NCI-H146 (cell line): ENCODE results near the gene SPRY2.
"Not testable (repeated sequence)": the region's sequence is repeated elsewhere in the genome, so short reads cannot be mapped to it uniquely, and the experiment has no call there.

Source experiments
- DNase-seq: peaks from one replicate; lab custom pipeline; 2025; lab: John Stamatoyannopoulos, UW

SPRY2 gene

DNA sequence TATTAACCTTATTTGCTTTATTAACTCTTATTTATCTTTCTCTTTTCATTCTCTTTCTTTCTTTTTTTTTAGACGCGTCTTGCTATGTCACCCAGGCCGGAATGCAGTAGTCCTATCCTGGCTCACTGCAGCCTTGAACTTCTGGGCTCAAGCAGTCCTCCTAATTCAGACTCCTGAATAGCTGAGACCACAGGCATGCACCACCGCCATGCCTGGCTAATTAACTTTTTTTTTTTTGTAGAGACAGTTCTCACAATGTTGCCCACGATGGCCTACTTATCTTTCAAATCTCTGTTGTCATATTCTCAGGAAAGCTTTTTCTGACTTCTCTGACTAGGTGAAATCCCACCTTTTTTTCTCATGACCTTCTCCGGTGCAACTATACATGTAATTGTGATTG, 7.8 kb upstream of the SPRY2 start:
- no peak for DNase-seq

DNA sequence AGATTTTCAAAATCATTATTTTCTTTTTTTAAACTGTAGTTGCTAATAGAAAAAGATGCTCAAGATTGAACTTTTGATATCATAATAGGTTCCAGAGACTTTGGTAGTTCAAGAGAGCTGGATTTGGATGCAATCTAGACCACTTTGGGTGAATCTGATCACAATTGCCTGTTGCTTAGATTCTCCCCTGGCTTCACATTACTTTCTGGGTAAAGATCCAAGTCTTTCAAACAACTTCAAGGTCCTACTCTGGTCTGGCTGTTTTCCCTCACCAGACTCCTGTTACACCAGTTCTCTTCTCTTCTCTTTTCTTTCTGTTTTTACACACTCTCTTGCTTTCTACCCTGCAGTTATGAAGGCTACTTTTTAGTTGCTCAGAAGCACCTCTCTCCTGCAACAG, 7.4 kb upstream of the SPRY2 start:
- no peak for DNase-seq

- no peak for DNase-seq
Measured at GRCh38 chr13:80345771-80346510, 5.0 kb upstream of the SPRY2 start.

- DNase-seq, result not testable (repeated sequence)
Measured at GRCh38 chr13:80344032-80344431, 3.1 kb upstream of the SPRY2 start.

DNA sequence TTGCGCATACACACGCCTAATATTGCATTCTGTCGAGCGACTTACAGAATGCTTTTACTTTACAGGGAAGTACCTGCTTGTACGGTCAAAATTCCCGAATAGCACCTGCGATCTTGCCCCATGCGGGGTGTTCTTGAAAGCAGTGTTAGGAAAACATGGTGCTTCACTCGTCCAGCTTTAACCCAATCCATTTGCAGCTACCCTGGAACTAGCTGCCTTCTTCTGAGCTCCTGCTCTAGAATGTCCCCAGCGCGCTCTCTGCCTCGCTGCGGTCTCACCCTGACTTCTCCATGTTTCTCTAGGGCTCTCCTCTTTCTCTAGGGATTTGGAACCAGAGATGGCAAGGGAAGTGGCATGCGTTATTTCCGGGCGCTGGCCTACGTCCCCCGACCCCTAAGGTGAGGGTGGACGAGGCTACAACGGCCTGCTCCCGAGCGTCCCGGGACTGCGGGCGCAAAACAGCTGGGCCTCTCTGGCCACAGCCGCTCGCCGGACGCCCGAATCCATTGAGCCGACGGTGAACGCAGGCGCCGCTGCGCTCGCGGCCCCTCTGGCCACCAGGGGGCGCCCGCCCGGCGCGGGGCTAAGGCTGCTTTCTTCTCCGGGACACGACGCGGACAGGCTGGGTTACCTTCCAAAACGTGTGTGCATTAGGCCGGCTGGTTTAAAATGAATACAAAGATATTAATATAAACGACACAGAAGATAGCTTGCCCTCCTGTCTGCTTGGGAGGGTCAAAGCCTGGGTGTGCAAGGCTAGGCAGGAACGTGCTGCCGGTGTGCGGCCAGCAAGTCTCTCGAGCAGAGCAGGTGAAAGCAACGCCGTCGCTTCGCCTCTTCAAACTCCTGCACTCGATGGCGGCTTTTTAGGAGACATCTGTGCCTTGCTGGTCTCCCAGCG, 1.8 kb upstream of the SPRY2 start:
- peak; percentile 64 for DNase-seq

GRCh38 chr13:80341756-80342370, 937 bp upstream of the SPRY2 start:
- DNase-seq, result peak; percentile 46

DNA sequence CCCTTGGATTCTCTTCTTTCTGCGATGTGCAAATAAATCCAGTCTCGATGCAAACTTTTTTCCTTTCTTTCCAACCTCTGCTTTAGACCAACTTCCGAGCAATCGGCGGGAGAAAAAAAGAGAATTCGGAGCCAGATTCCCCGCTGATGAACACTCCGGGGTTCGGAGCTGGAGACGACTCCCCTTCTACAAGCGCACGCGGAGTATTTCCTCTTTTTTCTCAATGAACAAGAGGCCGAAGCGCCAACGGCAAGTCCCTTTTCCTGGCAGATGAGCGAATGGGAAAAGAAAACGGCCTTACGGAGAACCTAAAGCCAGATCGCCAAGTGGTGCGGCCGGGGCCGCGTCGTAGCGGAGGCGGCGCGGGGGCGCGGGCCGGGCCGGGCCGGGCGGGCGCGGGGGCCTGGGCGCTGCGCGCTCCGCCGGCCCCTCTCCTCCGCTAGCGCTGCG, 250 bp downstream of the SPRY2 start:
- no peak for DNase-seq

DNA sequence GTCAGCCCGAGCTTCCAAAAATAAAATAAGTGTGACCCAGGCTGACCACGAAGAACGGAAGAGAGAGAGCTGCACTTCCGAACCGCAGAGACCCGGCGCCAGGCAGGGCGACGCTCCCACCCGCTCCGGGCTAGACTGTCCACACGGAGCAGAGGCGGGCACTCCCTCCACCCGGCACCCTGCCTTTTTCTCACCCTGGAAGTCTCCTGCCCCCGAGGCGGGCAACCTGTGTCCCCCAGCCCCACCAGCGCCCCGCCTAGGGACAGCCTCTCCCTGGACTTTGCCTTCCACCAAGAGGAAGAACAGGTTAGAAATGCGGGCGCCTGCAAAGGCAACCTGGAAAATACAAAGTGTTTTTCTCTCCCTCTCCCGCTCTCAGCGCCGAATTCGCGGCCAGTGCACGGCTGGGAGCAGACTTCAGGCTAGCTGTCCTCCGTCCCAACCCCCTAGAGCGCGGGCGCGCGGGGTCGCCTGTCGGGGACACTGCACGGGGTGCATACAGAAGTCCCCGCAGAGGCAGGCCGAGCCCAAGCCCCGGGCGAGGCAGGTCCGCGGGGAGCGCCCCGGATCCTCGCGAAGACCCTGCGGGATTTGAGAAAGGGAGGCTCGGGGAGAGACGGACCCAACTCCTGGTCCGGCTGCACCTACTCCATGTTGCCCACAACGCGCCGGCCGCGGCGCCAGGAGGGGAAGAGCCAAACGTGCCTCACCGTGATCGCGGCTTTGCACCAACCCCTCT, 845 bp downstream of the SPRY2 start:
- peak; percentile 39 for DNase-seq

GRCh38 chr13:80339563-80339911, 1.4 kb downstream of the SPRY2 start:
- DNase-seq, result peak; percentile 33

GRCh38 chr13:80338781-80339562, 2.0 kb downstream of the SPRY2 start:
- peak; percentile 33 for DNase-seq

GRCh38 chr13:80337288-80338081, 3.4 kb downstream of the SPRY2 start:
- no peak for DNase-seq

GRCh38 chr13:80336776-80337287, 4.1 kb downstream of the SPRY2 start:
- no peak for DNase-seq

- DNase-seq, result no peak
Measured at GRCh38 chr13:80336370-80336769, 4.6 kb downstream of the SPRY2 start.

- no peak for DNase-seq
Measured at GRCh38 chr13:80334597-80335260, 6.2 kb downstream of the SPRY2 start.

DNA sequence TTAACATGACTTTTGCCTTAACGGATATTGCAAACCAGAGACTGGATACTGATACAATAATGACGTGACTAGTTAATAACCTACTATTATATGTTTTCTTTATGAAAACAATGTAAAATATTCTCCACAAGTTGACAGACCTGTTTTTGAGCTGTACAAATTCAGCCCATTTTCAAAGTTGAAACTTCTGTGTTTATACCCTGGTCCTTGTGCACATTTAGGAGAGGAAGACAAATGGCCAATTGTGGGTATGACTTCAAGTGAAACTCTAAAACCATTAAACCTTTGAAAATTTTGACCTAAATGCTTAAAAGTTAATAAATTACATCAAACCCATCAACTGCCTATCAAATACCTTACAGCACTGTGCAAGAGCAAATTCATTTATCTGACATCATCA, 8.9 kb downstream of the SPRY2 start:
- DNase-seq, result no peak

DNA sequence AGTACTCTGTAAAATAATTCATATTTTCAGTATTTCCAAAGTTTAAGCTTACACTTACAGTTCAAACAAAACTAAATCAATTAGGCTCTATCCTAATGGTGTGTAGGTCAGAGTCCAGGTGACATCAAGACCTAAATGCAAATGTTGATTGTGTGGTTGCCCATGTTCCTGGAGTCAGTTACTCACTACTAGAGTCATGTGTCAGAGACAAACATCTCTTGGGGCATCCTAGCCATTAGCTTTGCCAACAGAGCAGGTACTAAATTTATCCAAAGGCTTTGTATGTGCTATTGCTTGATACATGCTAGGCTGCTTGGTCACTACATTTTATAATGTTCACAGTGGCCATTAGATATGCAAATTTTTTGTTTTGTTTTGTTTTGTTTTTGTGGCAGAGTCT, 11.7 kb downstream of the SPRY2 start:
- no peak for DNase-seq

DNA sequence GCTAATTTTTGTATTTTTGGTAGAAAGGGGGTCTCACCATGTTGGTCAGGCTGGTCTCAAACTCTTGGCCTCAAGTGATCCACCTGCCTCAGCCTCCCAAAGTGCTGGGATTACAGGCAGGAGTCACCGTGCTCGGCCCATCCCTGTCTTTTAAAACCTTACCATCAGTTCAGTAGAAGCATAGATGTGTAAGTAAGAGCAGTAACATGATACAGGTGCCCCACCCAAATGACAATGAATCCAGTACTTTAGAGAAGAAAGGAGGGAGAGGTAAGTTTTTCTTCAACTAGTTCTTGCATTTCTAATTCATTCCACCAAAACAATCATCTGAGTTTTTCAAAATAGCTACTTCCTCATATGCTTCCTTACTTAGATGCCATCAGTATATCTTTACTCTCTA, 21.9 kb downstream of the SPRY2 start:
- DNase-seq, result no peak

DNA sequence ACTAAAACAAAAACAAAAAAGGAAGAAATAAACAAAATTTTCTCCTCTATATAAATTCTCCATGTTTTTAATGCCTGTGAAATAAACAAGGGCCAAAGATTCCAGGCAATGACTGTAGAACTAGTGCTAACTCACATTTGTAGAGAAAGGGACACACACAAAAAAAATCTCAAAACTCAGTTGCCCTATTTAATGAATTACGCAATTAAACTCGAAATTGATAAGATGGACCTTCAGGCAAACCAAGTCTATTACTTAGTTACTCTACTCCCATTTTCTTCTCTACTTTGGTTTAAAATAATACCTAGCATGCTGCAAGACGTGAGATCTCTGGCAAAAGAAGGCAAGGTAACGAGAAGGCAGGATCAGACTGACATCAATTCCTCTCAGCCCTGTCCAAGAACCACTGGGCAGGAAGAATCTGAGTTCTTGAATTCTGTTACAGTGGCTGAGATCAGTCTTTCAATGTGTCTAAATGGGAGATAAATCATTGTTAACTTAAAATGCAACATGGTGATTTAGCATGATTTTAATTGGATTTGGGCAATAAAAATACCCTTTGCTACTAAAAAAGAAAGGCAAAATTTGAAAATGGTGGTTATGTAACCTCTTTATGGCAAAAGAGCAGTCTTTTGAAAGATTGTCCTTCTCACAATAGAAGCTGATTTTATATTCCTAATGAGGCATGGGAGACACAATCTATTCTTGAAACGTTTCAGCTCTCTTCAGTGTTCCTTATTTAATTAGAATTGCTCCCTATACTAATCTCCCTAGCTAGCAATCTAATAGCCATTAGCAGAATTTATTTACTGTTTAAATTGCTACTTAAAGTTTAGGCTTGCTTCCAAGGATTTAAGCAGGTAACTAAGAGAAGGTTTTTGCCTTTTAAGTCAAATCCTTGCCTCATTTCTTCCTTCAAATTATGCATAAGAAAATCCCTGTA, 25.9 kb downstream of the SPRY2 start:
- no peak for DNase-seq
